Amniotic epithelial cell (primary cell): Measurements from ENCODE around the gene CYP4B1.
A peak's percentile ranks its signal among the peaks of the same experiment; 100 is the strongest.
"Not testable (repeated sequence)": the region's sequence is repeated elsewhere in the genome, so short reads cannot be mapped to it uniquely, and the experiment has no call there.

Experiments used
- DNase-seq: peaks from one replicate; pipeline ENCODE4 v3.0.0-alpha.2; 2010; ENCODE audit warnings: low read depth

The CYP4B1 gene

DNA sequence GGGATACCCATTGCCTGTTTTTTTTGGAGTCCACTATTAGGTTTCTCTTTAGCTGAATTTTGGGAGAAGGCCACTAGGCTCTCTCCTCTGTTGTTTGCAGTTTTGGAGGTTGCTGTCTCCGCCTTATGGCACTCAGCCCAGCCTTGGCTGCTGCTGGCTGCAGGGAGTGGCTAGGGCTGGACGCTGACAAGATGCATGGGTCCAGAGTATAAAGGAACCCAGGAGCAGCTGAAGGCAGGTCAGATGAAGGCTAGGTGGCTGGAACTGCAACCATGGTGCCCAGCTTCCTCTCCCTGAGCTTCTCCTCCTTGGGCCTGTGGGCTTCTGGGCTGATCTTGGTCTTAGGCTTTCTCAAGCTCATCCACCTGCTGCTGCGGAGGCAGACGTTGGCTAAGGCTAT is at the start of gene CYP4B1:
Gene CYP4B1 (plus strand): TSS at position 237 of the 400 bp plus-strand sequence. CDS start 36 bp downstream, at position 273.
- no peak for DNase-seq

DNA sequence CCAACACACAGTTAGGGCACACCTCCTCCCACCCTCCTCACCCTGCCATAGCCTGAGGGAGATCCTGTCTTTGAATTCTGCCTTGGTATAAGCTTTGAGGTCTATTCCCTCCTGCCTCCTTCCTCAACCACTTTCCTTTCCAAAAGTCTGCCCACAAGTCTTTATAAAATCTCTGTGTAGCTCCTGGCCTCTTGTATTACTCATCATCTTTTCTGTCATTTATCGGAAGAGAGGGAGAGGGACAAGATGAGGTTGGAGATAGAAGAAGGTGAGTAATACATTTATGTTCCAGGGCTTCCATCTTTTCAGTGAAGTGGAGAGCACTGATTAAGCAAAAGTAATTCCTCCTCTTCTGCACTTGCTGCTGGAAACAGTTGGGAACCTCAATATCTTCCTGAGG is 49.4 kb upstream of the CYP4B1 start:
- peak; percentile 7 for DNase-seq

DNA sequence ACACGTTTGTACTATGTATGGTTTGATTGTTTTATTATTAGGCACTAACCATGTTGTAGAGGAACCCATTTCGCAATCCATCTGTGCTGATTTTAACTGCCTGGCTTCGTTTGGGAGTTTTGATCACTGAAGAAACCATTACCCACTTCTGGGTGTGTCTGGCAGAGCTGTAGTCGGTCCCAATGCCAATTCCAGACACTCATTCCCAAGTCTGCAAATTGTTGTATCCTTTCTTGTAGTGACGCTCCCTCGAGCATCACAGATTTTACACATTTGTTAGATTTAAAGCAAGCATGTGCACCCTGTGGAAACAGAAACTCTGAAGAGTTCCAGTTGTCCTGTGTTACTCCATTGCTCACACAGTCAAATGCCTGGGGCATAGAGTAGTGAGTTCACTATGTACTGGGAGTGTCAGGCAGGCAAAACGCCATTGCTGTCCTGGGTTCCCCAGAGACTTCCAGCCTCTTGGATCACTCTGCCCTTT is 48.9 kb upstream of the CYP4B1 start:
- DNase-seq, result no peak

DNA sequence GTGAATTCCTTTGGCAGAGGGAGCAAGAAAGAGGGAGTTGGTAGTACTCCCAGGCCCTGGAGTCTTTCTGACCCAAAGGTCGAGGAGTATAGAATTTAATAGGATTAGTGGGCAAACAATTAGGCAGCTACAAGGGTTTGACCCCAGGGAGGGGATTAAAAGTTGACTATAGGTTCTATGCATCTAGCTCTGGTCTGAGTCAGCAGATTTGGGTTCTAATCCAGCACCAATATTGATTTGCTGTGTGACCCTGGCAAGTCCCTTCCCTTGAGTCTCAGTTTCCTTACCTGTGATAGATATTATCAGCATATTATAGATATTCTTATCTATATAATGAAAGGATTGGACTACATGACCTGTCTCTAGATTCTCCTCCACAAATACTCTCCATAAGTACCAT is 44.9 kb upstream of the CYP4B1 start:
- no peak for DNase-seq

DNA sequence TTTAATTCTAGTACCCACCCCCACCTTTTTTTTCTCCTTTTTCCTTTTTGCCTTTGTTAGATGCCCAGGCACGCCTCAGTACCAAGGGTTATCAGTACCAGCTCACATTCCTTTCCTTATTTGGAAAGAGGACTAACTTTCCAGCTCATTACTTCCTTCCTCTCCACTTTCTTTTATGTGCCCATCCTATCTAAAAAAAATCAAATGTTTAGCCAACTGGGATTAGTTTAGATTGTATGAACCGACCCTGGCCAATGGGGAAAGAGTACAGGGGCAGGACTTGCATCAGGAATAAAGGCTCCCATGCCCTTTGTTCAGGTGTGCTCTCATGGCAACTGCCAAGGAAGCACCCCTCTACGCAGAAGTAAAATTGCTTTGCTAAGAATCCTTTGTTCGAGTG is 44.1 kb upstream of the CYP4B1 start:
- not testable (repeated sequence) for DNase-seq

DNA sequence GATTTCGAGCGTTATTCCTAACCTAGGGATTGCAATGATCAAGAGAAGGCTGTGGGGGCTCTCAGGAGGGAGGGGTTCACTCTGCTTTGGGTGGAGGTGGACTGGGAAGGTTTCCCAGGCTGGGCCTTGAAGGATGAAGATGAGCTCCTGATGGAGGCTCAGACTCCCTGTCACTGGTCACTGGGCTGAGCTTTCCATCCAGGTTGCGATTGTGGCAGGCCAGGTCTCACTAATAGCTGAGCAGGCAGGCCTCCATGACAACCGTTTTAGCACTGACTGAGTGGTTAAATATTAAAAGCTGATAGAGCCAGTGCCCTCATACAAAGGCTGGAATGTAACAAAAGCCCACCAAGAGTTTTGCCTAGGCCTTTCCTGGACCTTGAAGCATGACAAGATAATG is 43.7 kb upstream of the CYP4B1 start:
- no peak for DNase-seq

DNA sequence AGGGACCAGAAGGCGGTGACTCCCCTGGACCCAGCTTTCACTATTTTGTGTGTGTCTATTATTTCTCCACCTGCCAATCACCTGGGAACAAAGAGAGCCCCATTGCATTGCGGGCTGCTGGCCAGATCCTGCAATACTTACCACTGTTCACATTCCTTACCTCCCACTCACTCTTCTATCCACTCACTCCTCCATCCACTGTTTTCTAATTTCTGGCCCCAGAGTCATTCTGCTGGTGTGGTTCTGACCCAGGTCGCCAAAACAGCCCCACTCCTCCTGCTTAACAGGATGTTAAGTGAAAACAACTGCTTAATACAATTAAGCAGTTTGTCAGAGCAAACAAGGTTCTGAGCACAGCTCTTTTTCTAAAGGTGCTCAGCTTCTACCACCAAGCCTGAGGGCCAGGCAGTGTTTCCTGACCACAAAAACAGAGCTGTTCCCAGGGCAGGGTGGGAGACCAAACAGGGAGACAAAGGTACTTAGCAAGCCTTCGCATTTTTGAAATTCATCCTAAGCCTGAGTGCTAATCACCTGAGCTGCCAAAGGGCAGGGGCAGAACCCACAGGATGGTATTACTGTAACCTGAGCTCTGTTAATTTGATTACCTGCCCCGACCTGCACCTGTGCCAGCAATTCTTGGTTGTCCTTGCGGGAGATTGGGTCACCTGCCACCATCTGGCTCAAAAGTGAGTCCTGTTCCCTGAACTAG is 41.4 kb upstream of the CYP4B1 start:
- DNase-seq, result peak; percentile 30

DNA sequence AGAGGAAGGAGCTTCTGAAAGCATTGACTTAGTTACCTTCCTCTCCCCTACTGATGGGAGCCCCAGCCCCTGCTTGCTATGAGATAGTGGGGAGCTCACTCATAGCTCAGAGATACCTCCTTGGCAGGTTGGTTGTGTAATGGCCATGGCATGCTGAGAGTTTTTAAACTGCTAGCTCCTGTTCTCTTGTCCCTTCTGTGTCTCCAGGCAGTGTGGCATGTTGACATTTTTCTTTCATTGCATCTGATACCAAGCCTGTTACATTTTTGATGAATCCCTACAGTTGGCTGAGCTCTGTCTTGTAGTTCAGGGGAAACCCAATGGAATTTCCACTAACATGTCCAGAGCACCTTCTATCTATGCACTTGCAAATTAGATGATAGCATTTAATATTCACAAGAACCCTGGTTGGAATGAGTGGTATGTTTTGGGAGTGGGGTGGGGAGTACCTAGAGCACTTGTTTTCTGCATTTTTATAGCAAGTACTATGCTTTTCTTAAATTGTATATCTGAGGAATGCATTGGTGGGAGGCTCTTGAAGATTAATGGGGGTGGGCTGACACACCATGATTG is 40.8 kb upstream of the CYP4B1 start:
- DNase-seq, result no peak

DNA sequence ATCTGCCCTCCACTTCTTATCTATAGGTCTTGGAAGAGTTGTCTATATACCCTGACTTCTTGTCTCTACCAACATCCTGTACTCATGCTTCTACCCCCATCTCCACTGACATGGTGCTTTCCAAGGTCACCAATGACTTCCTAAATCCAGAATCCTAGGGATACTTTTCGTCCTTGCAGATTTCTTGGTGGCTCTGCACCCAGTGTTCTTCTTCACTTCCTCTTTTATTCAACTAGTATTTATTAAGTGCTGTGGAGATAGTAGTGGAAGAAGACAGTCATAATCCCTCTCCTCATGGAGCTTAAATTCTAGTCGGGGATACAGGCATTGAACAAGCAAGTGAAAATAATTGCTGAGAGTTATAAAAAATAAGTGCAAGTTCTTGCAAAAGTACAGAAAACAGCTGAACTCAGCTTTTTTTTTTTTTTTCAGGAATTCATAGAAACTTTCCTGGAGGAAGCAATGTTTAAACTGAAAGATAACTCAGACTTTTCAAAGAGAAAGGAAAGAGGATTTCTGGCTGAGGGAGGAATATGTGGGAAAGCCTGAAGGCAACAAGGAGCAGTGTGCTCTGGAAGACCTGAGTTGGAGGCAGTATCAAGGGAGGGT is 38.2 kb upstream of the CYP4B1 start:
- no peak for DNase-seq

DNA sequence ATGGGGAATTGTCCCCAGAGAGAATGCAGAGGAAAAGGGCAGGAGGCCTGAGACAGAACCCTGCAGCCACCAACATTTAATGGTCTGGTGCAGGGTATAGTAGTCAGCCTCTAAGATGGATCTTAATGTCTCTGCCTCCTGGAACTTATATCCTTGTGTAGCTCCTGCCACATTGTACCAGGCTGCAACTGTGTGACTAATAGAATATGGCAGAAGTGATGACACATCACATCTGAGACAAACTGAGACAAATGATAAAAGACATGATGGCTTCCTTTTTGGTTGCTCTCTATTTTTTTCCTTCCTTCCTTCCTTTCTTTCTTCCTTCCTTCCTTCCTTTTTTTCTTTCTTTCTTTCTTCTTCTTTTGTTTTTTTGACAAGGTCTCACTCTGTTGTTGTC is 37.1 kb upstream of the CYP4B1 start:
- DNase-seq, result no peak

DNA sequence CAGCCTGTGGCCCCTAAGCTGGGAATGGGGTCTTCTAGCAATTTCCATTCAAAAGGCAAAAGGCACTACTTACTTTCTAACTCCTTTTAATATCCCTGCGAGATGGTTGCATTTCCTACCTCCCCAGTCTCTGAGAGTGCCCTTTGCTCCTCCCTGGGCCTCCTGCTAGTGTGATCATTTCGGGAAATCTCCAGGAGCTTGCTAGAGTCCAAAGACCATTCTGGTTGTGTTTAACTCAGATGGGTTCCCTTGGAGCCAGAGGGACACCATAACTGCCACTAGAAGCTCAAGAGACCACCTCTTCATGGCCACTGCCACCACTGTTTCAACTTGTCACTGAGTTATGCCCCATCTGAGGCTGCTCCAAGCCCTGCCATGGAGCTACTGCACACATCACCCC is 34.4 kb upstream of the CYP4B1 start:
- DNase-seq, result no peak

DNA sequence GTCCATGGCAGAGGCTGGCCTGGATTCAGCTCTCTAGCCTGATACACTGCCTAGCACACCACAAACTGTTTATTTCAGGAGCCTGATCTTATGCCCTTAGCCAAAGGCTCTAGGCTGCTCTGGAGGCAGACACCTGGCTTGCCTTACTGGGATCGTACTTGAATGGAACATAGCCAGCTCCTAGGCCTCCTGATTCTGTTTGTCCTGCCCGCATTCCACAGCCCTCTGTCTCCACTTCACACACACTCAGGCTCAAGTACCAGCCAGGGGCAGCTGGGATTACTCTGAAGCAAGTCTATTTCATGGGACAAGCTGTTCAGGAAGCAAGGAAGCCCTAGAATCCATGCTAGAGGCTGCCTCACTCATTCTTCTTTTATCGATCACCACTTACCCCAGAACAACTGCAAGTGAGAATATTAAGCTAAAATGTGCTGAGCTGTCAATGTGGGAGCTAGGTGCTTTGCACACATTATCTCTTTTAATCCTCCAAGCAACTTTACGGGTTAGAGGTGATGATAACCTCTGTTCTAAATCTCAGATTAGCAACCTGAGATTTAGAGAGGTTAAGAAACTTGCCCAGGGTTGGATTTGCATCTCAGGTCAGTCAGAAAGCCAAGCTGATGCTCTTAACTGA is 31.1 kb upstream of the CYP4B1 start:
- DNase-seq, result no peak

DNA sequence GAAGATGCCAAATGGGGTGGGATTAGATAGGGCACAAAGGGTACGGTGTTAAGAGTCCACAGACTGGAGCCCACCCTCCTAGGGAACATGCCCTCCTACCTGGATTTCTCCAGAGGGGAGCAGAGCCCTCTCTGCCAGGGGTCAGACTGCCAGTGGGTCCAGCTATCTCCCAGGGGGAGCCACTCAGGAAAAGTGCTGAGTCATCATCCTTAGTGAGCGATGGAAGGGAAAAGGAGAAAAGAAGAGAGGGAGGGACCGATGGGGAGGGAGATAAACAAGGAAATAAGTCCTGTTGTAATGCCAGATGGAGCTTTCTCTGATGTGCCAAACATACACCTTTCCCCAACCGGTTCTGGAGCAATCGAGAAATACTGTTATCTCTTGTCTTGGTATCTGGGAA is 30.4 kb upstream of the CYP4B1 start:
- DNase-seq, result no peak

DNA sequence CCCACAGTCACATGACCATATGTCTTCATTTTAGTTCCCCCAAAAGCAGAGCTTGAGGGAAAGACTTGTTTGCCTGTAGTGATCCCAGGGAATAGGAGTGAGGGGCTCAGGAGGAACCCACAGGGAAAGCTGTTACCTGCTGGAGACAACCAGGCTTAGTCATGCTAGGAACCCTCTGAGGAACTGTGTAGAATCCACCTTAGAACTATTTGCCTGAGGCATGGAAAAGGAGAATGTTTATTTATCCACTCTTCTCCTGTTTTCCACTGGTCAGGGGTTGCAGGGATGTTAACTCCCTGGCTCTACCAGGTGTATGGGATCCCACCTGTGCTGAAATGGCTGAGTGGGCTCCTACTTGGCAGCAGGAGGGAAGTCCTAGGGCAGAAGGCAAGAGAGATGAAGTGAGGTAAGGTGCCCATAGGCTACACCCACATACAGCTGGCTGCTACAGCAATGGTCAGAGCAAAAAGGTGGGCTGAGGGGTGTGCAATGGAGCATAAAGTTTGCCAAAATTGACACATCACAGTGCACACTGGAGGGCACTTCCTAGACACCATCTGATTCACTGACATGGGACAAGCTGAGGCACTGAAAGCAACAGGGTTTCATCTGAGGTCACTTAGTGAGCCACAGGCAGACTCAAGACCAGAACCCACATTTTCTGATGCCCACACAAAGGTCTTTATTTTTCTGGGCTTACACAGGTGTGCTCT is 29.7 kb upstream of the CYP4B1 start:
- DNase-seq, result no peak

DNA sequence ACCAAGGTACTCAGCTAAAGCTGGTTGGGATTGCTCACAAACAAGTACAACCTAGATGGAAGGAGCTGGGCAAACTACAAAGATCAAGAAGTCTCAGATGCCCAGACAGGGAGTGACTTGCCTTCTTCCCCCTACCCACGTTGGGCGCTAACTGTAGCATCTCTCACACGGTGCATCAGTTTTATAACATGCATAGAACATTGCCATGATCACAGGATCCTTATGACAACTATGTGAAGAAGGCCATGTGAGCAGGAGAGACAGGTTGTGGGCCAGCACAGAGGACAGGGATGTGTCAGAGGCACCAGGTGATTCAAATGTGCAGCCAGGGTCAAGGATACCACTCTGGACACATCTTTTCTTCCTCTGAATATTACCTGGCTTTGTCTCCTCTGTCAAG is 28.3 kb upstream of the CYP4B1 start:
- DNase-seq, result no peak

DNA sequence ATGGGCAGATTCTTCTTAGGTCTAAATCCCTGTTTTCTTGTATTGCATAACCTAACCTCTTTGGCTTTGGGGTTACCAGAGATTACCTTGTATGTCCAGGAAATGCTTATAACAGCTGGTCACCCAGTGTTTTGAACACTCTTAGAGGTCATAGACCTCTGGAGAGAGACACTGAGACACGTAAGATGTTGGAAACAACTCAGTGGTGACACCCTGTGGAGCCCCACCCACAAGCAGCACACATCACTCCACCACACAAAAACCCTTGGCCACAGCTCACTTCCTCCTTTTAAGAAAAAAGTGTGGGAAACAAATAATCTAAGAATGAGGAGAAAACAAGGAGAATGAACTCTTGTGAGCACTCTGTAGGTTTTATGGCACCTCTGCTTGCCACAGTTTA is 26.3 kb upstream of the CYP4B1 start:
- no peak for DNase-seq

DNA sequence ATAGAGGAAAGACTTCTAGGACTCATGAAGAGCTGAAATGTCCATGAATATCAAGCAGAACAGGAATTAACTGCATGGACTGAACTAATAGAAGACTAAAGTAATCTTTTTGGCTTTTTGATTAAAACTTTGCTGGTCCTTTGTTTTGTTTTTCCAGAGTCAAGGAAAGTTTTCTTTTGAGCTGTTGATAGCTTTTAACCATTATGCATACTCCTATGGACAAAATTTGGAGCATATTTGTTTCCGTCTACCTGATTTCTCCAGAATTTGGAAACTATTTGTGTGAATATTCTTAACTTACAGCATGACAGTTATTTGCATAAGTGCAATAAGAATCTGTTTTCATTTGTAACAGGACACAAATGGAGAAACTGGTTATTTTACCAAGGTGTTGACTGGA is 24.5 kb upstream of the CYP4B1 start:
- no peak for DNase-seq

DNA sequence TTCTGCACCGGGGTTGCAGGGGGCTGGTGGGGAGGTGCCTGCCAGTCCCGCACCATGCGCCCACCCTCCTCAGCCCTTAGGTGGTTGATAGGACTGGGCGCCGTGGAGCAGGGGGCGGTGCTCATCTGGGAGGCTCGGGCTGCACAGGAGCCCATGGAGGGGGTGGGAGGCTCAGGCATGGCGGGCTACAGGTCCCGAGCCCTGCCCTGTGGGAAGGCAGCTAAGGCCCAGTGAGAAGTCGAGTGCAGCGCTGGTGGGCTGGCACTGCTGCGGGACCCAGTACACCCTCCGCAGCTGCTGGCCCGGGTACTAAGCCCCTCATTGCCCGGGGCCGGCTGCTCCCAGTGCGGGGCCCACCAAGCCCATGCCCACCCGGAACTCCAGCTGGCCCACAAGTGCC is 20.4 kb upstream of the CYP4B1 start:
- DNase-seq, result not testable (repeated sequence)

DNA sequence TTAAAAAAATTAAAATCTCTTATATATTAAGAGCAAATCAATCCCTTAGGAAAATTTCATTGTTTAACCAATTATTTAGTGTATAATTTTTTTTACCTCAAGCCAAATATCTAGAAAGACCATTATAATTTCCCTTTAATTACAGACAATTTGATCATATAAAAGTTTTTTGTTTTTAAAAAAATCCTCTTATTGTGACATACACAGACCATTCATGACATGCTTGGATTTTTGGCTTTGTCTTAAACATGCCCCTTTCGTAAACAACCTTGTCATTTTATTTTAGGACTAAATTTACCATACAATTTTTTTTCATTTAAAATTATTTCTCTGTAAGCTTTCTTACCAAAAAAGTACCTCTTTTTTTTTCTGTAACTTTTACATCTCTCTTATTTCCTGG is 14.2 kb upstream of the CYP4B1 start:
- DNase-seq, result no peak

DNA sequence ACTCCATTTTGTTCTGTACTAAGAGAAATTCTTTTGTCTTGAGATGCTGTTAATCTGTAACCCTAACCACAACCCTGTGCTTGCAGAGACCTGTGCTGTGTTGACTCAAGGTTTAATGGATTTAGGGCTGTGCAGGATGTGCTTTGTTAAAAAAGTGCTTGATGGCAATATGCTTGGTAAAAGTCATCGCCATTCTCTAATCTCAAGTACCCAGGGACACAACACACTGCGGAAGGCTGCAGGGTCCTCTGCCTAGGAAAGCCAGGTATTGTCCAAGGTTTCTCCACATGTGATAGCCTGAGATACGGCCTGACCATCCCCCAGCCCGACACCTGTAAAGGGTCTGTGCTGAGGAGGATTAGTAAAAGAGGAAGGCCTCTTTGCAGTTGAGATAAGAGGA is 10.2 kb upstream of the CYP4B1 start:
- not testable (repeated sequence) for DNase-seq

DNA sequence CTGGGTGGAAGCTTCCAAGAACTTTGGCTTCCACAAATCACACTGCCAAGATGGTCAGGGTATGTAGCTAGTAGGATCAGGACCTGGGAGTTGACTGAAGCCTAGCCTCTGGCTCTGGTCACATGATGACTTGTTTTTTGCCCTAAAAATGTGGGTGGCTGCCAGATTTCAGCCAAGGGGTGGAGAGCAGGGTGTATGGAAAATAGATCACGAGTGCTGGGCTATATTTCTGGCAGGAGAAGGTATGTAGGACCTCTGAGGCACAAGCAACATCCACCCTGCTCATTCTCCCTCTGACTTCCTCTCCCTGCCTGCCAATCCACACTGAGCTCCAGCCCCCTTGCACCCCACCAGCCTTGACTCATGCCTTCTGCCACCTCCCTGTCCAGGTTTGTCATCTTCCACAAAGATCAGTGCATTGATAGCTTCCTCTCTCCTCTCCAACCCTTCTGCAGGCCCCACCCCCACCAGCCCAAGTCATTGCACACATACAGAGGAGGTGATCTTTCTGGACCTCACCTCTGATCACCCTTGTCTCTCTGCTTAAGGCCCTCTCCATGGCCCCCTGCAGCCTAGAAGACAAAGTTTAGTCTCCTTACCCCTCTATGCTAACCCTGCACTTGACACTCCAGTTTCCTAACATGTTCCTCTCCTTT is 8.3 kb upstream of the CYP4B1 start:
- no peak for DNase-seq

DNA sequence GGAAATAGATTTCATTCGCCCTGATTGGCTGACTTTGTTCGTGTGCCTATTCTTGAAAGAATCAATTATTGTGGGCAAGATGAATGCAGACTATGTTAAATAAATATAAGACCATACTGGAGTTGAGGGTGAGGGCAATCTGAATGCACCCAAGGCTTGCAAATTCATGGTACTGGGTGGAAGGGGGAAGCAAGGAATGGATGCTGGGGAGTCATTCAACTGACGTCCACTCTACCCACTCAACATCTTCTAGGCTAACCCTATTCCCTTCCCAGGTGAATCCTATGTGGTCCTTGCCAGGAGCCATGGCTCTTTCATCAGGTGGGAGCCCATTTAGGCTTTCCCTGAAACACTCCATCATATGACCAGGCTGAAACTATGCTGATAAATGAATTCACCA is 5.7 kb upstream of the CYP4B1 start:
- DNase-seq, result no peak
